Activated naive CD4-positive, alpha-beta T cell (primary cell): ENCODE results near the gene DNLZ.

Source experiments
- DNase-seq, 4 experiments: peaks; one replicate each; lab custom pipeline; 2025; lab: John Stamatoyannopoulos, UW

The DNLZ gene

DNA sequence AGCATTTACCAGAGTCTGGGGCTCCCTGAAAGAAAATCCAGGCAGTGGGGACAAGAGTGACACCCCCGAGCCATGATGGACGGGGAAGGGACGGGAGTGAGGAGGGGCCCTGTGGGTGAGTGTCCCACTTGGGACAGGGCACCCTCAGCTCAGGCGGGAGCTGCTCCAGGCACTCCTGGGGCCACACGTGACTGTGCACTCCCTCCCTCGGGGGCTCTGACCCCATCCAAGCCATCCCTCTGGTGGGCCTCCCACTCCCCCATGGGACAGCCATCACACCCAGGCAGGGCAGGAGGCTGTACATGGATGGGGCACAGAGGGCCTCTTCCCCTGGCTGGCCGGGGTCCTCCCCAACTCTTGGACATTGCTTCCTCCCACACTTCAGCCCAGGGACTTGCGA, 12.9 kb upstream of the DNLZ start:
- no peak for DNase-seq

DNA sequence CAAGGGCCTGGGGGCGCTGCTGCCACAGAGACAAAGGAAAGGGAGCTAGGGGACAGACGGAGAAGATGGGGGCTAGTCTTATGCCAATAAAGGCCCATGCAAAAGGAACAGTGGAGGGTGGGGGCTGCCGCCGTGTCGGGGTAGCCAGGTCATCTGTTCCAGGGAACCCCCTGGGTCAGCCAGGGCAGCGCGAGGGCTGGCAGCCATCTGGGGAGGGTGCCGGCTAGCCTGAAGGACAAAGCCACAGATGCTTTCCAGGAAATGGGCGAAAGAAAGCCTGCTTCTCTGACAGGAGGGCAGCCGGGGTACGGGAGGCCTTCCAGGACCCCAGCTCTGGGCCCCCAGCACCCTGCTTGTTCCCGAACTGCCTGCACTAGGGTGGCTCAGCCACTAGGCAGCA, 11.6 kb upstream of the DNLZ start:
- DNase-seq: no peak

DNA sequence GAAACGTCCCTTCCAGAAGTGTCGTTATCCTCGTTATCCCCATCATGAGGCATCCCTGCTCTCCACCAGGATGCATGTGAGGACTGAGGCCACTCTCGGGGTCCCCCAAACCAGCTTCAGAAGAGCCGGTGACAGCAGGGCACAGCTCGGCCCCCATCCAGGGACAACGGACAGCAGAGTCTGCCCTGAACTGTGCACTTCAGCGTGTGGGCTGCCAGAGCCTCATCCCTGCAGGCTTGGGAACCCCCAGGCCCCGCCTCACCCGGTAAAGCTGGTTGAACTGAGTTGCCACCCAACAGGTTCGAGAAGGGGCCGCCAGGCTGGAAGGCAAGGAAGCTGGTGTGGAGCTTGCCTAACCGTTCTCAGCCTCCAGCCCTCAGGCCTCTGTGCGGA, 10.6 kb upstream of the DNLZ start:
- no peak for DNase-seq

DNA sequence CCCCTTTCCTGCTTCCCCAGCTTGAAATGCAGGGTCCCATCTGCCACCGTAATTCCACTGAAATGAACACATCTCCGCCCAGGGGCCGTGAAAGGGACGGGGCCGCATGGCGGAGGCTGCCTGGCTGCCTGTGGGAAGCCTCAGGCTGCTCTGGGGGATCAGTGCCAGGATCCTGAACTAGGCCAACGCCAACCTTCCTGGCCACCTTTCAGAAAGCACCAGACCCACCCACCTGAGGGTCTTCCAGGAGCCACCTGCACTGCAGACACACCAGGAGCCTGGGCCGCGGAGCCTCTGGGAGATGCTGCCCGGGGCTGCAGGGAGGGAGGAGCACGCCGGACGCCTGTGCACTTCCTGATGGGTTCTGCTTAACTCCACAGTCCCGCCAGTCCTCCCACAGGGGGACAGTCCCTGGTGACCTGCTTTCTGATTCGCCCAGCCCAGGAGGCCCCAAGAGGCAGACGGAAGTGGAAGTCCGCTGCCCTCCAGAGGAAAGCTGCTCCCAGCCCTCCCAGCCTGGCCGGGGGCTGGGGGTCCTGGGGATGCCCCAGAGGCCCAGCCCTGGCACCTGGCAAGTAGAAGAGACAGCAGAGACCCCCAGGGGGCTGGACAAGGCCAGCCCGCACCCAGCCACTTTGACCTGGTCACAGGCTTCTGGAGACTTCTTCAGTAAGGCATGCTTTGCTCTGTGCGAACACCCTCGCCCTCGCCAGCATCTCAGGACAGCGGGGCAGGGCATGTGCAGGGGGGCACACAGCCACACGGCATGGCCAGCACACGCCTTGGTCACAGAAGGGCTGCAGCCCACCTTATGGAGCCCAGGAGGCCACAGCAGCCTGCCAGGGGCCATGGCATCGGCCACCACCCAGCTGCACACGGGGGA, 10.0 kb upstream of the DNLZ start, which contains the start of gene CARD9:
TSS of gene CARD9 (minus strand) at position 370 of the 883 bp plus-strand sequence. CDS start 1,591 bp downstream, outside the sequence.
- DNase-seq: no peak

GRCh38 chr9:136372561-136373299, 9.2 kb upstream of the DNLZ start:
- DNase-seq: no peak

- DNase-seq: no peak
Observed at GRCh38 chr9:136372006-136372405, 8.5 kb upstream of the DNLZ start.

DNA sequence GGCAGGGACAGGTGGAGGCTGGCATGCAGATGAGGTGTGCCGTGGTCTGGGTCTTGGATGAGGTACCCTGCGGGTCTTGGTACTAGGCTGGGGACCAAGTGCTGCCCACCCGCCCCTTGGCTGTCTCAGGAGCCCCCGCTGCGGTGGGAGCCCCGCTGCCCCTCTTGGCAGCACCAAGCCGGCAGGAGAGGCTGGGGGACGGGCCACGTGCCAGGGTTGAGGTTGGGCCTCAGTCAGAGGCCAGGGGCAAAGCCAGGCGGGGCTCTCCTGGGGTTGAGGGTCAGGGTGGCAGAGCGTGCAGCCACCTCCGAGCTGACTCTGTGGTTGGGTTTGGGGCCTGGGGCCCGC, 8.0 kb upstream of the DNLZ start:
- no peak for DNase-seq

DNA sequence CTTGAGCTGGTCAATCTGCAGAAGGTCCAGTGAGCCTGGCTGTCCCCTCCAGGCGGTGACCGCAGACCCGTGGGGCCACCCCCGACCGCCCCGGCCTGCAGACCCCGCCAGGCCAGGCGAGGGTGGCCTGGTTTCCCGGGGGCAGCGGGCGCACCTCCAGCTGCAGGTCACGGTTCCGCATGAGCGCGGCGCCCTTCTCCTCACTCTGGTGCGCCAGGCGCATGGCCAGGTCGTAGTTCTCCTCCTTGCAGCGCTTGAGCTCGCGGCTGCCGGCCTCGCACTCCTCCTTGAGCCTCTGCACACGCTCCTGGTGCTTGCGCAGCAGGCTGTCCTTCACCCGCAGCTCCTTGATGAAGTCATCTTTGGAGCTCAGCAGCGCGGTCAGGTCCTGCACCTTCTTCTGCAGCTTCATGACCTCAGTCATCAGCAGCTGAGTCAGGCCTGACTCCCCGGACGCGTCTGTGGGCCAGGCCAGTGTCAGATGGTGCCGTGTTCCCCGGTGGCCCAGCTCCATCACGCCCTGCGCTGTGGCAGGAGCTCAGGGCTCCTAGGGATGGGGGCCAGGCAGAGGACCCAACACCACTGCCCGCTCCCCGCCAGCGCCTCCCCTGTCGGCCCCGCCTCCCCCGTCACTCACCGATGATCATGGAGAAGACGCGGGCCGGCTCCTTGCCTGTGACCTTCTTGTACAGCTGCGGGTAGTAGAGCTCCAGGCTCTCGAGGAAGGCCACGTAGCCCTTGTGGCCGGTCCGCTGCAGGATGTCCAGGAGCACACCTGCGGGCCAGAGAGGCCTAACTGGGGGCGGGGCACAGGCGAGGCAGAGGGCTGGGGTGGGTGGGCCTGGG, 7.4 kb upstream of the DNLZ start:
- DNase-seq: no peak

DNA sequence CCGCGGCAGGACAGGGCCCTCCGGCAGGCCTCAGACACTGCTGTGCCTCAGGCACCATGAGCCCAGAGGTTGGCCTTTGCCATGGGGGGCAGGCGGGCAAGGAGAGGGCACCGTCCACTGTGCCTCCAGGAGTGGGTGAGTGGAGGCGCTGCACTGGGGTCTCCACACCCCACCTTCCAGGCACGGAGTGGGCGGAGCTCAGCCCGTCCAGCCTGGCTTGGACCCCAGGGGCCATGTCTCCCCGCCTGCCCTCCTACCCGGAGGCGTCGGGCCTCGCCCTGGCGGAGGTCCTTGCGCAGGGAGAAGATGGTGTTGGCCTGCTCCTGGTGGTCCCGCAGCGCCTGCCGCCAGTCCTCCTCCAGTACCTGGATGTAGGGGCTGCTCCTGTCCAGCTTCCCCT, 6.5 kb upstream of the DNLZ start:
- DNase-seq: no peak

DNA sequence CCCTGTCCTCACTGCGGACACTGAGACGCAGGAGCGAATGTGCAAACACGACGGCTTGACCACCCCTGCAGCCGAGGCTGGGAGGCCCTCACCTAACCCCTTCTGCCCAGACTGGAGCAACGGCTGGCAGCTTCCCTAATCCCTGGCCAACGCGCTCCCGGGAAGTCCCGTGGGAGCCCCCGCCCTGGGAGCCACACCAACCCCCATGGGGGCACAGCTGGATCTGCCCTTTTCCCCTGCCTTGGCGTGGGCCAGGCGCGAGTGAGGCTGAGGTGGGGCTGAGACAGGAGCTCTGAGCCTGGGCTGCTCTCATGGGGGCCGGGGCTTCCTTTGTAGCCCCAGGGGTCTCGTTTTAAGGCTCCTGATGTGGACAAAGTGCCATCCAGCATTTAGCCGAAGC, 4.6 kb upstream of the DNLZ start:
- DNase-seq: no peak

GRCh38 chr9:136367296-136368145, 4.0 kb upstream of the DNLZ start:
- no peak for DNase-seq

DNA sequence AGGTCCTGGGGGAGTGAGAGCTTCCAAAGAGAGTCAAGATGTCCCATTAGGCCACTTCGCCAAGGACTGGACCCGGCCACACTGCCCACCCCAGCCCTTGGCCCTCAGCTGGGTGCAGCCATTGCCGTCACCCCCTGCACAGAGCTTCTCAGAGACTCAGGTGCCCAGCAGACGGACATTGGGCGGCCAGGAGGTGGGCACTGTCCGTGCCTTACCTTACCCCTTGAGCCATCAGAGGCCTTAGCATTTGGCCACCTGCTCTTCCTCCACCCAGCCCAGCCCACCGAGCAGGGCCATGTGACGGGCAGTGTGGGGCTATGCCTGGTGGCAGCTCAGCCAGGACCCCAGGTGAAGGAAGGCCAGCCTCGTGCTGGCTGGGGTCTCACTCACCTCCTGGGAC, 3.3 kb upstream of the DNLZ start:
- no peak for DNase-seq

GRCh38 chr9:136365775-136366222, 2.3 kb upstream of the DNLZ start:
- no peak for DNase-seq

GRCh38 chr9:136364942-136365774, 1.6 kb upstream of the DNLZ start:
- DNase-seq: no peak

DNA sequence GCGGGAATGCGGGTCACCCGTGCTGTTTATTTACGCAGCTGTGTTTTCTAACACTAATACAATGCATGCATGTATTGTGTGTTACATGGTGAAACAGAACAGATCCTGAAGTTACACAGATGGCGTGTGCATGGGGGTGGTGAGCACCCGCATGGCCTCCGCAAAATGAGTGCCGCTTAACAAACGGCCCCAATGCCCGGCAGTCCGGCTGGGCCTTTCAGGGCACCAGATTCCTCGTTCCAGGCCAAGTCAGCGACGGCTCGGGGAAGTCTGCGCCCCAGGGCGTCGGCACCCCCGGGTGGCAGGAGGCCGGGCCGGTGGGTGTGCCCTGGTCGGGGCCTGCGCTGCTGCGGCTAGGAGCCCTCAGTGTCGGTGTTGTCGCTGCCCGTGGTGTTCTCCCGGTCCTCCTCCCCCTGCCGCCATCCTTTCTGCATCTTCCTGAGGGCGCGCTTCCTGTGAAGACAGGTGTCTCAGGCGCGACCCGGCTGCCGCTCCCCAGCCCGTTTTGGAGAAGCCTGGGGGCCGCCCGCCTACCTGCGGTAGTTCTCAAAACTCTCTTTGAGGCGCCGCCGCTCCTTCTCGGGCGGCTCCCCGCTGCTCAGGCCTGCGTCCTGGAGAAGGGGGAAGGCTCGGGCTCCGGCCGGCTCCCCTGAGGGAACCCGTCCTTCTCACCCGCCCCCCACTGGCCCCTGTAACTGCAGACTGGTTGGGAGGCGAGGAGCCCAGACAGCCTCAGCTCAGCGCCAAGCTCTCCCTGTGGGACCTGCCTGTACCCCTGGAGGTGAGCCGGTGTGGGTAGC, 605 bp upstream of the DNLZ start:
- DNase-seq: no peak

DNA sequence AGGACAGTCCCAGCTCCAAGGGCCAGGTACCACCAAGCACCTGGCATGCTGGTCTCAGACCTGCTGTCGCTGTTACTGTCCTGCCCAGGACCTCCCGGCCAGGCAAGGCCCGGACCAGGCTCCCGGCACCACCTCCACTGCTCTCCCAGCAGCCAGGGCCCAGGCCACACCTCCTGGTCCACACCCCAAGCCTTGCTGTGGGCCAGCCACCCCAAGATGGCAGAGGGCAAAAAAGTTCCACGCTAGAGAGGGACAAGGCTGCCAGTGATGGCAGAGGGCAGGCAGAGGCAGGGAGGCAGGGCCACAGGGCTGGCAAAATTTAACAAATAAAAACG, 1.1 kb downstream of the DNLZ start:
- DNase-seq: no peak

- no peak for DNase-seq
Observed at GRCh38 chr9:136361754-136362449, 1.6 kb downstream of the DNLZ start.

DNA sequence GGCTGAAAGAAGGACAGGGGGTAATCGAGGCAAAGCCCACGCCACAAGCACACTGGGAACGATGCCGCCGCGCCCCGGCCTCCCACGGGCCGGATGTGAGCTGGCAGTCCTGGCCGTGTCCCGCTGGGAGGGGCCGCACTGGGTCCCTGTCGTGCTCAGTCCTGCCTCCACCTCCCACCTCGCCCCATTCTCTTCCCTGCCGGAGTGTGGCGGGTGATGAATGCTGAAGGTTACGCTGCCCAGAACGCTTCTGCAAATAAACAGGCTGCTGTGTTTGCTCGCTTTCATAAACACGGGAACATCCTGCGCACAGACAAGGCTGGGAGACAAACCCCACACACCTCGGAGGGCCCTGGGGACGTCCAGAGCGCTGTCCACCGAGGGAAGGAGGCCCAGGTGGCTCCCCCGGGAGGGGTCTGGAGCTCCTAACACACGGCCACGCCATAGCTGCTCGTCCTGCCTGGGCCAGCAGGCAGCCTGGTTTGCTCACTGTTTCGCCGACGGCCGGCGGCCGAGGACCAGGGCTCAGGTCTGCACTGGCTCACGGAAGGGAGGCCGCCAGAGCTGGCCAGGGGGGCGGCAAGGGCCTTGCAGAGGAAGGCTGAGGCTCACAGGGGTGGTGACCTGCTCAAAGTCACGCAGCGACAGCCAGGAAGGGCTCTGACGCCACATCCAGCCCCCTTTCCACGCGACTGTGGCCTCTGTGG, 2.3 kb downstream of the DNLZ start:
- DNase-seq: no peak
